NCI-H2107 treated with DMSO at 0.1 percent for 48 hours (cell line): ENCODE data around the gene JADE1.

Experiments used
- DNase-seq: peaks from one replicate; lab custom pipeline; 2025; ENCODE audit not compliant: unreplicated experiment; lab: John Stamatoyannopoulos, UW

JADE1 gene

DNA sequence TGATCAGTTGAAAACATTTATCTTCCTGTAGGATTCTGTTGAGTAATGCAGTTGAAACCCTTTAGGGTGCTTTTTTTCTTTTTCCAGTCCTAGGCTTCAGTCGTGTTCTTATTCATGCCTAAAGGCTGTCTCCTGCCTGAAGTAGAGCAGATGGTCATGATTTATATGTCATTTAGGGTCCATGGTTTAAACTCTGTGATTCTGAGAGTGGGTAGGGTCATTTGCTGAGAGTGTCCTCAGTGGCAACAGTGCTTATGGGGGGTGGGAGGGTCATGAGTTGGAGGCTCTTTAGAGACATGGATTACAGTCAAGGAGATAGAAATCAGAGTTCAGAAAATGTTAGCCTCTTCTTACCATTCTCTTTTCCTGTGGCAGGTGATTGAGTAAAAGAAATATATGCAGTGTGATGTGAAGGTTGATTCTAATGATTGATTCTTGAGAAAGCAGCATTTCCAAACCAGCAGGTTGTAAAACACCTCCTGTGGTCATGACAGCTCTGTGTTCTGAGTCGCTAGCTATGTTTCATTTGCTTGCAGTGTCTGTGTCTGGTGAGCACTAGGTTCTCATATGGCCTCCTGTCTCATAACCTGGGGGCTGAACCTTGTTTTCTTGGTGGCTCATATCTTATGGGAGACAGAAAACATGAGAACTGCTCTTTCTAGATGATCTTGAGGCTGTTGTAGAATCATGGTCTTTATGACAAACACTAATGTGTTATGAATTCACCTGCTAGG, 60.4 kb downstream of the JADE1 start:
- no peak for DNase-seq

- DNase-seq = no peak
Observed at GRCh38 chr4:128871948-128872347, 62.4 kb downstream of the JADE1 start.

DNA sequence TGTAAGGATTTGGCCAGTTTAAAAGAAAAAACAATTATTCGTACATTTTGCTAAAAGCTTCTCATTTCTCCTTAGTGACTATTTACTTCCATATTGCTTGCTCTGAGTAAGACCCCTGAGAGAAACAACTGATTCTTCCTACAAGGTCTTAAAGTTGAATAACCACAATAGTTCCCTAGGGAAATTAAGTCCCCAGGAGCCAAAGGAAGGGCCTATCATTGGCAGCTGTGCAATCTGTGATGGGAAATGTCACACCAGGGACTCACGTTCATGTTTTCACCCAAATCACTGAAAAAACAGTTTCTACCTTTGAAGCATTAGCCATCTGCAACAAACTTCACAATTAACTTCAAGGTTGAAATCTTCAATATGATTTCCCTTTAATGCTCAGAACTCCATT, 66.7 kb downstream of the JADE1 start:
- no peak for DNase-seq

- no peak for DNase-seq
Observed at GRCh38 chr4:128877934-128878333, 68.4 kb downstream of the JADE1 start.

DNA sequence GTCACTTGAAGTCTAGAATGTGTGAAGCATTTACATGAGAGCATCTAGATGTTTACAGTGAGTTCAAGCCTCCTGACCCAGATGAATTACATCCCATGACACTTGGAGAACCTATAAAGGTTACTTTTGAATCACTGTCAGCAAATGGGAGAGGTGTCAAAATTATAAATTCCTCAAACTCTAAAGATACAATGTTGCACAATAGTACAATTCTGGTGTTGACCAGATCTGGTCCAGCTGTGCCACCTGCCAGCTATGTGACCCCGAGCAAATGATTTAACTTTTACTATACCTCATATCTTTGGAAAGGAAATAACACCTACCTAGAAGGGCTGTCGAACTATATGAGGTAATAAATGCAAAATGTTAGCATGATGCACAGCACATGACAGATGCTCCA, 69.8 kb downstream of the JADE1 start:
- no peak for DNase-seq

DNA sequence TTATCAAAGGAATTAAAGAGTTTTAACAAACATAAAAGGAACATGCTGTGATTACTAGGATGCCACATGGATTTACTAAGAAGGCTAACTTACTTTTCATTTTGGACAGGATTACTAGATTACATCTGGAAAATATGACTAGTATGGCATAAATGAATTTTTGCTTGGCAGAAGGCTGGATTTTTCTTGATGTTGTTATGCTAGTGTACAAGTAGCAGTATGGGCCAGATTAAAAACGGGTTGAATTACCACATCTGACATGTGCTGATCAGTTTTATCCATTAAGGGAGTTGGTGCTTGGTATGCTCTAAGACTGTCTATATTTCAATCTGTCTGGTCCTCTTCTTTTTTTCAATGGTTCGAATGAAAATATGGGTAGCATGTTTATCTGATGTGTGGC, 70.5 kb downstream of the JADE1 start:
- no peak for DNase-seq

DNA sequence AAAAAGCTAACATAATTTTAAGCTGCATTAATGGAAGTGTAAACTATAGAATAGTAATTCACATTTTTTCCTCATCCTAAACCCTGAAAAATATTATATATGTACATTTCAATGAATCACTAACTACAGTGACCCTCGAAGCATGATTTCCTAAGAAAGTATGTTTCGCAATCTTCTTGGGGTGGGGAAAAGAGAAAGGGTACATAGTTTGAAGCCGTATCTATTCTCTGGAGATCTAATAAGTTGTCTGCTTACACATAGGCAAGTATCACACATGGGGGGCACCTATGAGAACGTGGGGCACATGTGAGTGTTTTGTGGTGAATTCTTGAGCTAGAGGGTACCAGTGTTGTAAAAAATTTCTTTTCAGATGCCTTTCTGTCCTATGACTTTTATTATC, 71.2 kb downstream of the JADE1 start:
- no peak for DNase-seq

GRCh38 chr4:128904821-128905220, 95.3 kb downstream of the JADE1 start:
- no peak for DNase-seq

DNA sequence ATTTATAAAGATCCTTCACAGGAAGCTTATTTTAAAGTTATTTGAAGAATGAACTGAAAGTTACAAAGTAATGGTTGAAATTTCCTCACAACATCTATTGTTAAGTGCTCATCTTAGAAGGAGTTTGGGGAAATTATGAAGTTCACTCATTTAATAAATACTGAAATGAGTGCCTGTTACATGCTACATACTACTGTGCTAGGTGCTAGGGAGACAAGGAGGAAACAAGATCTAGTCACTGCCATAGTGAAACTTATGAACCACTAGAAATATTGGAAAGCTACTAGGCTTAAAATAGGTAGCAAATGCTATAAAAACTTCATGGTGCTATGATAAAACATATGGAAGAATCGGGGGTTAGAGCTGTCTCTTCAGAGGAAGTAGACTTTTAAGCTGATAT, 97.1 kb downstream of the JADE1 start:
- DNase-seq = no peak

GRCh38 chr4:128907981-128908380, 98.5 kb downstream of the JADE1 start:
- DNase-seq = no peak

- DNase-seq = no peak
Observed at GRCh38 chr4:128908735-128909134, 99.2 kb downstream of the JADE1 start.

DNA sequence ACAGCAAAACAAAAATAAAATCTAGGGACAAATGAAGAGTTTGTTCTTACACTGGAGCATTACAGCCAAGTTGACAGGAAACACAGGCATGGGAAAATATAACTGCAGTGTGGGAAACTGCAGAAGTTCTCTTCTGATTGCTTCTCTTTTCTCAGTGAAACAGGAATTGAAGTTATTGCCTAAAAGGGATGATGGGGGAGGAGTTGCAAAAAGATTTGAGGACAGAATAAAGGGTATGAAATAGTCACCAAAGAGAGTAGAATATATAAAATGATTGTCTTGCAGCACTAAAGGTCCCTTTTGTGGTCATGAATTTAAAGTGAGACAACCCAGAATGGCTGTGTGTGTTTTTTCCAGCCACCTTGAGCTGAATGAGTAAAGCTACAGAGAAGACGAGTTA, 103.7 kb downstream of the JADE1 start:
- no peak for DNase-seq

- DNase-seq = no peak
Observed at GRCh38 chr4:128915544-128915943, 106.0 kb downstream of the JADE1 start.

DNA sequence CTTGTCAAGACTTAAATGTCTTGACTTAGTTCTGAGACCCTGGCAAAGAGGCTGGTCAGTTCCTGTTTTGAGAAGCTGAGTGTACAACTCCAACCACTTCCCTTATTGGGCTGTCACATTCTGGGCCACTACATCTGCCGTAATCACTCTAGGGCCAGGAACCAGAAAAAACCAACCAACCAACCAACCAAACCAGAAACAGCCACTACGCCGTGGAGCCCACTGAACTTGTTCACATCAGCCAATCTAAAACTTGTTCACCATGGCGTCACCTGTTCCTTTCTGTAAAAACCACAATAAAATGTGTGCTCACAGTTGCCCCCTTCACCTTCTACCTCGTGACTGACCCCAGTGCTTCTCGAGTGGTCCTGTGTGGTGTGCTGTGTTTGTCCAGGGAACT, 107.3 kb downstream of the JADE1 start:
- no peak for DNase-seq

- DNase-seq = no peak
Observed at GRCh38 chr4:128917781-128918180, 108.3 kb downstream of the JADE1 start.

- DNase-seq = no peak
Observed at GRCh38 chr4:128921954-128922353, 112.5 kb downstream of the JADE1 start.
